Measurements from ENCODE around the gene HES5.
"Not testable (repeated sequence)": the region's sequence is repeated elsewhere in the genome, so short reads cannot be mapped to it uniquely, and the experiment has no call there.

The HES5 gene

GRCh38 chr1:2553076-2553475 is 23.0 kb upstream of the HES5 start:
- not testable (repeated sequence) for H3K27me3 ChIP-seq (ENCODE audit: control insufficient read depth in 1 of 2, insufficient read depth in 2 of 2, low read length in 2 of 2); H3K4me3 ChIP-seq (ENCODE audit: low read length in 2 of 2); H3K27ac ChIP-seq (ENCODE audit: low read length); H3K9me3 ChIP-seq (ENCODE audit: control insufficient read depth in 2 of 2, low read length in 2 of 2); H3K36me3 ChIP-seq (ENCODE audit: control insufficient read depth in 2 of 2, insufficient read depth in 2 of 2, low read length in 2 of 2); H3K9ac ChIP-seq (ENCODE audit: low read length in 2 of 2)
- peaks cover 46% of the 10 kb centered on the region for H3K4me1 ChIP-seq (ENCODE audit: control insufficient read depth, insufficient read depth, low read length)

- Histone ChIP-seq H3K9ac (ENCODE audit: low read length in 2 of 2) (no peak overlapping the region), H3K27me3 (ENCODE audit: control insufficient read depth in 1 of 2, insufficient read depth in 2 of 2, low read length in 2 of 2) (peaks cover 1 to 11% of the 10 kb centered on the region in 2 donors), H3K9me3 (ENCODE audit: control insufficient read depth in 2 of 2, low read length in 2 of 2) (no peaks in the 10 kb centered on the region), H3K36me3 (ENCODE audit: control insufficient read depth in 2 of 2, insufficient read depth in 2 of 2, low read length in 2 of 2) (no peaks in the 10 kb centered on the region), H3K4me3 (ENCODE audit: low read length in 2 of 2) (no peak overlapping the region), H3K4me1 (ENCODE audit: control insufficient read depth, insufficient read depth, low read length) (peaks cover 46% of the 10 kb centered on the region), H3K27ac (ENCODE audit: low read length) (no peak overlapping the region)
Measured at GRCh38 chr1:2552189-2552588, 22.1 kb upstream of the HES5 start.

GRCh38 chr1:2551544-2551943 is 21.5 kb upstream of the HES5 start:
- Histone ChIP-seq H3K4me1 (ENCODE audit: control insufficient read depth, insufficient read depth, low read length) (peaks cover 46% of the 10 kb centered on the region), H3K27me3 (ENCODE audit: control insufficient read depth in 1 of 2, insufficient read depth in 2 of 2, low read length in 2 of 2) (peaks cover 3 to 17% of the 10 kb centered on the region in 2 donors)
- not testable (repeated sequence) for H3K9ac ChIP-seq (ENCODE audit: low read length in 2 of 2); H3K27ac ChIP-seq (ENCODE audit: low read length); H3K4me3 ChIP-seq (ENCODE audit: low read length in 2 of 2); H3K36me3 ChIP-seq (ENCODE audit: control insufficient read depth in 2 of 2, insufficient read depth in 2 of 2, low read length in 2 of 2); H3K9me3 ChIP-seq (ENCODE audit: control insufficient read depth in 2 of 2, low read length in 2 of 2)

- Histone ChIP-seq H3K4me1 (ENCODE audit: control insufficient read depth, insufficient read depth, low read length) (peaks cover 44% of the 10 kb centered on the region), H3K27me3 (ENCODE audit: control insufficient read depth in 1 of 2, insufficient read depth in 2 of 2, low read length in 2 of 2) (peaks cover 3 to 25% of the 10 kb centered on the region in 2 donors)
- H3K9ac ChIP-seq (ENCODE audit: low read length in 2 of 2); H3K9me3 ChIP-seq (ENCODE audit: control insufficient read depth in 2 of 2, low read length in 2 of 2); H3K4me3 ChIP-seq (ENCODE audit: low read length in 2 of 2); H3K27ac ChIP-seq (ENCODE audit: low read length); H3K36me3 ChIP-seq (ENCODE audit: control insufficient read depth in 2 of 2, insufficient read depth in 2 of 2, low read length in 2 of 2): not testable (repeated sequence)
Measured at GRCh38 chr1:2550309-2550861, 20.3 kb upstream of the HES5 start.

GRCh38 chr1:2549367-2550029 is 19.4 kb upstream of the HES5 start:
- H3K9ac ChIP-seq (ENCODE audit: low read length in 2 of 2), result peak overlapping the region in 1 of 2 donors; percentile 55
- not testable (repeated sequence) for H3K4me3 ChIP-seq (ENCODE audit: low read length in 2 of 2); H3K36me3 ChIP-seq (ENCODE audit: control insufficient read depth in 2 of 2, insufficient read depth in 2 of 2, low read length in 2 of 2); H3K9me3 ChIP-seq (ENCODE audit: control insufficient read depth in 2 of 2, low read length in 2 of 2)
- peak overlapping the region; percentile 77 for H3K27ac ChIP-seq (ENCODE audit: low read length)
- peaks cover 3 to 28% of the 10 kb centered on the region in 2 donors for H3K27me3 ChIP-seq (ENCODE audit: control insufficient read depth in 1 of 2, insufficient read depth in 2 of 2, low read length in 2 of 2)
- peaks cover 44% of the 10 kb centered on the region for H3K4me1 ChIP-seq (ENCODE audit: control insufficient read depth, insufficient read depth, low read length)

GRCh38 chr1:2548068-2548589 is 18.1 kb upstream of the HES5 start:
- peak overlapping the region in 1 of 2 donors; percentile 55 for H3K9ac ChIP-seq (ENCODE audit: low read length in 2 of 2)
- H3K4me3 ChIP-seq (ENCODE audit: low read length in 2 of 2), result peak overlapping the region; percentile 1 to 67
- H3K4me1 ChIP-seq (ENCODE audit: control insufficient read depth, insufficient read depth, low read length), result peaks cover 51% of the 10 kb centered on the region
- H3K36me3 ChIP-seq (ENCODE audit: control insufficient read depth in 2 of 2, insufficient read depth in 2 of 2, low read length in 2 of 2), result no peaks in the 10 kb centered on the region
- no peaks in the 10 kb centered on the region for H3K9me3 ChIP-seq (ENCODE audit: control insufficient read depth in 2 of 2, low read length in 2 of 2)
- peak overlapping the region; percentile 77 for H3K27ac ChIP-seq (ENCODE audit: low read length)
- peaks cover 5 to 39% of the 10 kb centered on the region in 2 donors for H3K27me3 ChIP-seq (ENCODE audit: control insufficient read depth in 1 of 2, insufficient read depth in 2 of 2, low read length in 2 of 2)

- Histone ChIP-seq H3K27me3 (ENCODE audit: control insufficient read depth in 1 of 2, insufficient read depth in 2 of 2, low read length in 2 of 2) (peaks cover 7 to 40% of the 10 kb centered on the region in 2 donors), H3K4me1 (ENCODE audit: control insufficient read depth, insufficient read depth, low read length) (peaks cover 51% of the 10 kb centered on the region), H3K36me3 (ENCODE audit: control insufficient read depth in 2 of 2, insufficient read depth in 2 of 2, low read length in 2 of 2) (no peaks in the 10 kb centered on the region), H3K9me3 (ENCODE audit: control insufficient read depth in 2 of 2, low read length in 2 of 2) (no peaks in the 10 kb centered on the region), H3K4me3 (ENCODE audit: low read length in 2 of 2) (peak overlapping the region in 1 of 2 donors; percentile 67), H3K27ac (ENCODE audit: low read length) (peak overlapping the region; percentile 77), H3K9ac (ENCODE audit: low read length in 2 of 2) (no peak overlapping the region)
Measured at GRCh38 chr1:2547210-2548067, 17.4 kb upstream of the HES5 start.

- Histone ChIP-seq H3K9me3 (ENCODE audit: control insufficient read depth in 2 of 2, low read length in 2 of 2) (no peaks in the 10 kb centered on the region), H3K27me3 (ENCODE audit: control insufficient read depth in 1 of 2, insufficient read depth in 2 of 2, low read length in 2 of 2) (peaks cover 10 to 46% of the 10 kb centered on the region in 2 donors), H3K4me1 (ENCODE audit: control insufficient read depth, insufficient read depth, low read length) (peaks cover 51% of the 10 kb centered on the region), H3K36me3 (ENCODE audit: control insufficient read depth in 2 of 2, insufficient read depth in 2 of 2, low read length in 2 of 2) (no peaks in the 10 kb centered on the region), H3K27ac (ENCODE audit: low read length) (peak overlapping the region; percentile 77), H3K9ac (ENCODE audit: low read length in 2 of 2) (no peak overlapping the region), H3K4me3 (ENCODE audit: low read length in 2 of 2) (peak overlapping the region in 1 of 2 donors; percentile 67)
Measured at GRCh38 chr1:2546515-2547209, 16.6 kb upstream of the HES5 start.

GRCh38 chr1:2545754-2546514 is 15.9 kb upstream of the HES5 start:
- Histone ChIP-seq H3K9me3 (ENCODE audit: control insufficient read depth in 2 of 2, low read length in 2 of 2) (no peaks in the 10 kb centered on the region), H3K27ac (ENCODE audit: low read length) (peak overlapping the region; percentile 41), H3K27me3 (ENCODE audit: control insufficient read depth in 1 of 2, insufficient read depth in 2 of 2, low read length in 2 of 2) (peaks cover 12 to 49% of the 10 kb centered on the region in 2 donors), H3K4me1 (ENCODE audit: control insufficient read depth, insufficient read depth, low read length) (peaks cover 51% of the 10 kb centered on the region), H3K9ac (ENCODE audit: low read length in 2 of 2) (no peak overlapping the region), H3K36me3 (ENCODE audit: control insufficient read depth in 2 of 2, insufficient read depth in 2 of 2, low read length in 2 of 2) (no peaks in the 10 kb centered on the region), H3K4me3 (ENCODE audit: low read length in 2 of 2) (peak overlapping the region in 1 of 2 donors; percentile 67)

Data from stomach smooth muscle (tissue), 2 donors.